HG03520 (cell line): Measurements from ENCODE around the gene ETNPPL.

Experiments used
- ATAC-seq: cut with Tn5 transposase; IDR thresholded peaks from one replicate; pipeline ENCODE4 v1.9.1; 2021; ENCODE audit warnings: mild to moderate bottlenecking, moderate library complexity; ENCODE audit not compliant: unreplicated experiment

Gene ETNPPL

GRCh38 chr4:108762559-108763225, at the start of gene ETNPPL:
TSS of gene ETNPPL (minus strand) at chr4:108763053. CDS start at chr4:108762898, 155 bp downstream.
- ATAC-seq: no peak

- no peak for ATAC-seq
Measured at GRCh38 chr4:108811486-108811885, 48.6 kb upstream of the ETNPPL start.

GRCh38 chr4:108810087-108810486, 47.2 kb upstream of the ETNPPL start:
- ATAC-seq: no peak

- no peak for ATAC-seq
Measured at GRCh38 chr4:108804648-108805273, 41.9 kb upstream of the ETNPPL start.

- no peak for ATAC-seq
Measured at GRCh38 chr4:108799306-108799705, 36.5 kb upstream of the ETNPPL start.

- no peak for ATAC-seq
Measured at GRCh38 chr4:108796173-108796572, 33.3 kb upstream of the ETNPPL start.

- no peak for ATAC-seq
Measured at GRCh38 chr4:108795733-108796132, 32.9 kb upstream of the ETNPPL start.

GRCh38 chr4:108794136-108794535, 31.3 kb upstream of the ETNPPL start:
- ATAC-seq: no peak

GRCh38 chr4:108793415-108793814, 30.6 kb upstream of the ETNPPL start:
- ATAC-seq: no peak

- ATAC-seq: no peak
Measured at GRCh38 chr4:108788731-108789130, 25.9 kb upstream of the ETNPPL start.

- no peak for ATAC-seq
Measured at GRCh38 chr4:108787724-108788123, 24.9 kb upstream of the ETNPPL start.

GRCh38 chr4:108787106-108787505, 24.3 kb upstream of the ETNPPL start:
- ATAC-seq: no peak

- ATAC-seq: no peak
Measured at GRCh38 chr4:108786351-108786750, 23.5 kb upstream of the ETNPPL start.

- no peak for ATAC-seq
Measured at GRCh38 chr4:108783665-108784463, 21.0 kb upstream of the ETNPPL start.

GRCh38 chr4:108779958-108780357, 17.1 kb upstream of the ETNPPL start:
- no peak for ATAC-seq

GRCh38 chr4:108777388-108777787, 14.5 kb upstream of the ETNPPL start:
- no peak for ATAC-seq

GRCh38 chr4:108775921-108776320, 13.1 kb upstream of the ETNPPL start:
- ATAC-seq: no peak

GRCh38 chr4:108774809-108775530, 12.1 kb upstream of the ETNPPL start:
- ATAC-seq: no peak

- no peak for ATAC-seq
Measured at GRCh38 chr4:108772402-108772801, 9.5 kb upstream of the ETNPPL start.

- ATAC-seq: no peak
Measured at GRCh38 chr4:108766058-108766457, 3.2 kb upstream of the ETNPPL start.

- ATAC-seq: no peak
Measured at GRCh38 chr4:108763986-108764385, 1.1 kb upstream of the ETNPPL start.
